ENCODE data around the gene PADI1.

GRCh38 chr1:17228619-17229018 lies 23.7 kb downstream of the PADI1 start:
- TF ChIP-seq POLR2AphosphoS5 (IDR thresholded peaks at IDR 0.05) (no peak), CTCF (IDR thresholded peaks at IDR 0.05) (no peak), EP300 (IDR thresholded peaks at IDR 0.05) (no peak)
